NCI-H2081 treated with DMSO at 0.1 percent for 48 hours (cell line): ENCODE measurements around the gene MRPS21.
"Not testable (repeated sequence)": the region's sequence is repeated elsewhere in the genome, so short reads cannot be mapped to it uniquely, and the experiment has no call there.

ENCODE experiments used
- DNase-seq: peaks from one replicate; lab custom pipeline; 2025; lab: John Stamatoyannopoulos, UW

The MRPS21 gene

DNA sequence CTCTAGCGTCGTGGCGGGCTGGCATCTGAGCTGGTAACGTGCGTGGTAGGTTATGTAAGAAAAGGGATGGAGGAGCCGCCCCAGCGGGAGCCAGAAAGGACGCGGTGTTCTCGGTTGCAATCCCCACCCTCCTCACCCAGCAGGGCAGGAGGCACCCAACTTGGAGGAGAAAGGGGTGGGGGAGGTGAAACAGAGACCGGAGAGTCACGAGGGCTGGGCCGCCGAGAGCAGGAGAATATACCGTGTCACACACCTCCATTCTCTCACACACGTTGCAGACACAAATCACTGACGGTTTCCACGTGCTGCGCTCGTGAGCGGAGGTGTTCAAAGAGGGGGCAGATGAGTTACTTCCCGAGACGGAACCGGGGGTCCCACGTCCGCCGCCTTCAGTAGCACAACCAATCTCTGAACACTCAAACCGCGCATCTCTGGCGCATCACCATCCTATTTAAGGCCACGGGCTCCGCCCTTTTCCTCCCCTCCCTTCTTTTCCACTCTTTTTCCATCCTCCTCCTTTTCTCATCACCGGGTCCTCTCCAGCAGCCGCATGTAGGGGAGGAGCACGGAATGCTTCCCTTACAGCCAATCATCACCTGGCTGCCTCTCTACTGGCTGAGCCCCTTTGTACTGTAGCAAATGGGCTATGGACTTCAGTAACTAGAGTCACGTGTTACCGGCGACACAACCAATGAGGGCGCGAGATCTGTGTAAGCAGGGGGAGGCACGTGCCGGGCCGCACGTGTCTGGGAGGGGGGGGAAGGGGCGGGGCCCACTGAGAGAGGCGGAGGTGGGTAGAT lies 11.7 kb upstream of the MRPS21 start, which contains the start of gene CIART:
TSS of gene CIART (plus strand) at position 797 of the 800 bp plus-strand sequence. CDS start 714 bp downstream, outside the sequence.
- DNase-seq, result peak; percentile 99

DNA sequence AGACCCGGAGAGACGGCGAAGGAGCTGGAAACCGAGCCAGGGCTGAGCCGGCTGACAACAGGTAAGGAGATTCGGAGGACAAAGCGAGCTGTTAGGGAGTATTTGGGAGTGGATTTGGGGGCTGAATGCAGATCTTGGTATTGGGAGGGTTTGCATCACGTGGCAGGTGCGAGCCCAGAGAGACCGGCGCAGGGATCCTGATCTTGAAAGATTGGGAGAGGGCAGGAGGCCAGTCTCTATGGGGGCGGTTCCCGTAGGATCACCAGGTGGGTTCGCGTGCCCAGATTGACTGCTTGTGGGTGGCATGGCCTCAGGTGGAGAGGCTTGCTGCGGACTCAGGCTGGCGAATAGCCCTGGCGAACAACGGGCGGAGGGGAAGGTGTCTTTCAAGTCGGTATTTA lies 11.1 kb upstream of the MRPS21 start:
- DNase-seq, result peak; percentile 67

DNA sequence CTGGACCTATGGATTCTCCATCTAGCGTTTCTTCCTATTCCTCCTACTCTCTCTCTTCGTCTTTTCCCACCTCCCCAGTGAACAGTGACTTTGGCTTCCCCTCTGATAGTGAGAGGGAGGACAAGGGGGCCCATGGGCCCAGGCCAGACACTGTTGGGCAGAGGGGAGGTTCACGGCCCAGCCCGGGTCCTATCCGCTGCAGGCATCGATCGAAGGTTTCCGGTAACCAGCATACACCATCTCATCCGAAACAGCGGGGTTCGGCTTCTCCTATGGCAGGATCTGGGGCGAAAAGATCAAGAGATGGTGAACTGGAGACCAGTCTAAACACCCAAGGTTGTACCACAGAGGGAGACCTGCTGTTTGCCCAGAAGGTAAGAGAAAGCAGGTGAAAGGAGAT lies 10.4 kb upstream of the MRPS21 start:
- no peak for DNase-seq

DNA sequence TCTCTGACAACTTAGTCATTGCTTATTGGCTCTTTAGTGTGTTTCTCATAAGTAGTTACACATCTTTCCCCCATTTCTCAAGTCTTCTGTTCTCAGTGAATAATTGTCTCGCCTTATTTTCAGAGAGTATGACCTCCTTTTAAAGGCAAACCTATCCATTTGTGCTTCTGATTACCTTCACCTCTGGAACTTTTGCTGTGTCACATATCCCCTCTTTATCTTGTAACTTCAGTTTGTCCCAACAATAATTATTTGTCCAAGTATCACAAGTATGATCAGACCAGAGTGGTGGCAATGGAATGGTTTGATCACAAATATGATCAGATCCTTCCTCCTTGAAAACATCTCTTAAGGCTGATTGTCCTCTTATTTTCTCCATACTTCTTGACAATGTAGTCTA lies 5.3 kb upstream of the MRPS21 start:
- no peak for DNase-seq

DNA sequence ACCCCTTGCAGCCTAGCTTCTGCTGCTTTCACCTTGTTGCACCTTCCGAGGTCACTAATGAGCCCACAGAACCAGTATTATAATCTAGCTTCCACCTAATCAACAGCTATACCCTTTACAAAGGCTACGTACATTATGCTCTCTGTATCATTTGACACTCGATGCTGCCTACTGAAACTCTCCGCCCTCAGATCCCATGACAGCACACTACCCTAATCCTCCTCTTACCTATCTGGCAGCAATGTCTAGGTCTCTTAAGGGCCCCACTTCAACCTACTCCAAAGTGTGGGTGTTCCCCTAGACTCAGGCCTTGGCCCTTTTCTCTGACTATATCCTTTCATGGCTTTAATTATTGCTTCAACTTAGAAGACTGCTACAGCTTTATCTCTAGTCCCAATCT lies 4.8 kb upstream of the MRPS21 start:
- DNase-seq, result no peak

DNA sequence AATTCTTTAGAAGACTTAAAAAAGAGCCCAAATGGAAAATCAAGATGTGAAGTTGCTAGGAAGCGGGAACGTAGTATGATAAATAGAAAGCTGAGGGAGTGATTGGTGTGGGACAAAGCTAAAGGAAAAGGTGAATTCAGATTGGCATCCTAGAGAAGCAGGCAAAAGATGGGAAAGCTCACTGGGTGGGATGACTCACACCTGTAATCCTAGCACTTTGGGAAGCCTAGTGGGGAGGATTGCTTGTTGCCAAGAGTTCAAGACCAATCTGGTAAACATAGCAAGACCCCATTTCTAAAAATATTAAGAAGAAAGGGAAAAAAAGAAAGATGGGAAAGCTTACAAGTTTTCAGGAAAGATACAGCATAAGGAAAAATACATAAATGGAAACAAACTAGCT lies 1.8 kb downstream of the MRPS21 start:
- DNase-seq, result no peak

DNA sequence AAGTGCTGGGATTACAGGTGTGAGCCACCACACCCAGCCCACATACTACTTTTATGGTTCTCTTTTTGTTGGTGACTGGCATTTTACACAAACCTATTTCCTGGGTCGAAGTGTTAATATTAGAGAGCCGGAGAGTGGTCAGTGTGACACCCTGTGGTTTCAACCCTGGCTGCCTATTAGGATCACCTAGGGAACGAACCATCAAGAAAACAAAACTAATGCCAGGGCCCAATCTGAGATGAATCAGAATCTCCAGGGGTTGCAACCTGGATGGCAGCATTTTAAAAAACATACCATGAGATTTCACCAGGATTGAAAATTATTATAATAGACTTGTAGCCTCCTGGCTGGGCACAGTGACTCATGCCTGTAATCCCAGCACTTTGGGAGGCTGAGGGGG lies 6.1 kb downstream of the MRPS21 start:
- no peak for DNase-seq

DNA sequence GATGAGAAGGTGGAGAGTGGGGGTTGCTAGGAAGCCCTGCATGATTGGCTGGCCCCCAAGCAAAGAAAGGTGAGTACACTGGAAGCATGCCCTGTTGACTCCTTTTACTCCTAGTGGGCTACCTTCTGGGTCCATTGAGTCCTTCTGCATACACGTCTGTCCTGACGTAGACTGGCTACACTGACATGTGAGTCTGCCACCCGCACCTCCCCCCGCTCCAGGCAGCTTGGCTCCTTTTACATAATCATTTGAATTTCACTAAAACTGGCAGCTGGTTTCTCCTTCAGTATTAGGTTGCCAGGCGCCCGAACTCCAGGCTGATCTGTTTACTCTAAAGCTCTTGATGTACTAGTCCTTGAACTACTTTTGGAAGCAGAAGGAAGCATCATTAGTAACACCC lies 8.7 kb downstream of the MRPS21 start:
- DNase-seq, result no peak

DNA sequence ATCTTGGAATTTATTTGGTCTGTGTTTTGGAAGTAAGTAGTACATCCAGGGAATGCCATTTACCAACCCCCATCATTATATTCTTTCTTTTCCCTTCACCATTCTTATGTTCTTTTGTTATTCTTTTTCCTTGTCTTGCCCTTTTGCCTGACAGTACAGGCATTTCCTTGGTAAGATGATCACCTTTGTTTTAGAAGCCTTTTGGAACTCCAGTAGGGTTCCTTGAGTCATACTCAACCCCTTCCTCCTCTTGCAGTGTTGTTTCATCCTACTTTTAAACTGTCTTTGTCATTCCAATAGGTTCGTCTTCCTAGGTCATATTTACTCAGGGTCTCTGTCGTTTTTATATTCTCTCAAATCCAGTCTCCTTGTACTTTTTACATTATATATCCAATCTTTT lies 9.2 kb downstream of the MRPS21 start:
- DNase-seq, result no peak

DNA sequence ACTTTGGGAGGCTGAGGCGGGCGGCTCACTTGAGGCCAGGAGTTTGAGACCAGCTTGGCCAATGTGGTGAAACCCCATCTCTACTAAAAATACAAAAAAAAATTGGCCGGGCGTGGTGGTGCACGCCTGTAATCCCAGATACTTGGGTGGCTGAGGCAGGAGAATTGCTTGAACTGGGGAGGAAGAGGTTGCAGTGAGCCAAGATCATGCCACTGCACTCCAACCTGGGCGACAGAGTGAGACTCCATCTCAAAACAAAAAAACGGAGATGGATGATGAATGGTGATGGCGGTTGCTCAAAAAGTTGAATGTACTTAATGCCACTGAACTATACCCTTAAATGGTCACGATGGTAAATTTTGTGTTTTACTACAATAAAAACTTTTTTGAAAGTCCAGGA lies 14.9 kb downstream of the MRPS21 start:
- DNase-seq, result not testable (repeated sequence)

DNA sequence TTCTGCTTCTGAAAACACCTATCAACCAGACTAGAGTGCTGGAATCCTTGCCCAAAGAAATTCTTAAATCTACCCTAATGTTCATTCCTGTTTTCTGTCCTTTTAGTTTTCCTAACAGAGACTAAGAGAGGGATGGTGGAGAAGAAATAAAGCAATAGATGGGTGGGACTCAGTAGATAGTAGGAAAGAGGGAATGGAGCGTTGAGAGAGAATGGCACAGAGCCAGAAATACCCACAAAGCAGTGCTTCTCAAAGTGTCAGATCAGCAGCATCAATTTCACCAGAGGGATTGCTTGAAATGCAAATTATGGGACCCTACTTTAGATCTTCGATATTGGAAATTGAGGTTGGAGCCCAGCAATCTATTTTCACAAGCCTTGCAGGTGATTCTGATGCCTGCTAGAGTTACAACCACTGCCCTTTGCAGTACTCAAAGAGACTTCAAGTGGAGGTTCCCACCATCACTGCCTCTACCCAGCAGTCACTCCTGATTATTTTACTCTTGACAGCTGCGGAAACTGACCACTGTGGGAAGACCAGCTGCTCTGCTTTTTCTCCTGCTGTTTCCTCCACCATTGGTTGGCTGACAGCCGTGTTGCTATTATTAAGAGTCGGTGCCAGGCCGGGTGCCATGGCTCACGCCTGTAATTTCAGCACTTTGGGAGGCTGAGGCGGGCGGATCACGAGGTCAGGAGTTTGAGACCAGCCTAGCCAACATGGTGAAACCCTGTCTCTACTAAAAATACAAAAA lies 16.3 kb downstream of the MRPS21 start:
- peak; percentile 41 for DNase-seq

DNA sequence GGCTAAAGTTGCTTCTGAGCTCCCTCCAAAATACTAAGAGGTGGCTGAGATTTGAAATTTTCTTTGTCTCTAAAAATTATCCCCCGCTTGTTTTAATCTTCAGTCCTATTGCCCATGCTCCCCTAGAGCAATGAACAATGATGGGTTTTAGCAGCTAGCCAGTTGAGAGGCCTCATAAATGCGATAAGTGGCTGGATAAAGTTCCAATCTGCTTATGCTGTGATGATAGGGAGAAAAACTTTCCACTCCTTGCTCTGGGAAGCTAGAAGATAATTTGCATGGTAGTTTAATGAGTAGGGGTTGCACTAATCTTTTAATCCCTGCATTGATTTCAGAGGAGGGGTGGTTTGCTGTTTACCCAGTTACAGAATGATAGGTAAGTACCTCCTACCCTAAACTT lies 18.1 kb downstream of the MRPS21 start:
- no peak for DNase-seq

DNA sequence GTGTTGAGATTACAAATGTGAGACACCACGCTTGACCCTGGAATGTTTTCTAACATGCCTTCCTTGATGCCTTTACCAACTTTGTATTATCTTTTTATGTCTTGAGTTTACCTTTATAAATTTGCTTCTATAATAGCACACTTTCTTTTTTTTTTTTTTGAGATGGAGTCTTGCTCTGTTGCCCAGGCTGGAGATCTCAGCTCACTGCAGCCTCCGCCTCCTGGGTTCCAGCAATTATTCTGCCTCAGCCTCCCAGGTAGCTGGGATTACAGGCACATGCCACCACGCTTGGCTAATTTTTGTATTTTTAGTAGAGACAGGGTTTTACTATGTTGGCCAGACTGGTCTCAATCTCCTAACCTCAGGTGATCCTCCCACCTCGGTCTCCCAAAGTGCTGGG lies 21.0 kb downstream of the MRPS21 start:
- DNase-seq, result not testable (repeated sequence)

DNA sequence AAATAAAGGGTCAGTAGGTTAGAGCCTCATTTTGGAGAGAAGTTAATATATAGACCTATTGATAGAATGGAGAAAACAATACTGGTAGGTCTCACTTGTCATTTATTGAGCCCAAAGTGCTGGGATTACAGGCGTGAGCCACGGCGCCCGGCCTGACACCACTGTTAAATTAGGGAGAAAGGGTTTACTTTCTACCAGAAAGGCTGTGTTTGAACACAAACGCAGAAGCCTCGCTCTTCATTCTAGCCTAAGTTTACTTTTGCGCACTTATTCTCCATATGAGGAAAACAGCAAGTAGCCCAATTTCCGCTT lies 27.0 kb downstream of the MRPS21 start:
- DNase-seq, result no peak

DNA sequence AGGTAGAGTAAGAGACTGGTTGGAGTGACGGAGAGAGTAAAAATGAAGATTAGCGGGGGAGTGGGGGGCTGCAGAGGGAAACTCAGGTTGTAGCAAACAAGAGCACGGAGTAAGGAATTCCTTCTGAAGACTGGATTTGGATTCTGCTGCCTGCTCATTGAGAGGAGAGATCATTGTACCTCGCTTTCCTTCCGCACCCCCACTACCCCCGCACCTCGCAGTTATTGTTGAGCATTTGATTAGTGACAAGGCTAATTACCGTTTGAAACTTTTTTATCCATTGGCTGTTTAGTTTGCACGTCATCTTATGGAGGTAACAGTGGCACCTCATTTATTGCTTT lies 28.1 kb downstream of the MRPS21 start:
- DNase-seq, result no peak

DNA sequence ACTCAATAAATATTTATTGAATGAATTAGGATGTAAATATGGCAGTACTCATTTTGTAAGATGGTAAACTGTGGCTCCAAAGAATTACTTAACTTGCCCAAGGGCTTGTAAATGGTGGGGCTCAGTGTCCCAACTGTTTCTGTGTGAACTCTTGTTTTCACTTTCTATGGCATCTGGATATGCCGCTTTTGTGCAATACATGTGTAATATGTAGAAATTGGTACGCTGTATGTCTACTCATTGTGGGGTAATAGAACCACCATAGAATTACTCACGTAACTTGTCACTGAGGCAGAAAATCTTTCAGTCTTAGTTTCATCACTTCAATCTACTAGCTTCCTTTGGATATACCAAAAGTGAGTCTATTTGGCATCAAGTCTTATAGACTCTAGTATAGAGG lies 28.6 kb downstream of the MRPS21 start:
- no peak for DNase-seq

DNA sequence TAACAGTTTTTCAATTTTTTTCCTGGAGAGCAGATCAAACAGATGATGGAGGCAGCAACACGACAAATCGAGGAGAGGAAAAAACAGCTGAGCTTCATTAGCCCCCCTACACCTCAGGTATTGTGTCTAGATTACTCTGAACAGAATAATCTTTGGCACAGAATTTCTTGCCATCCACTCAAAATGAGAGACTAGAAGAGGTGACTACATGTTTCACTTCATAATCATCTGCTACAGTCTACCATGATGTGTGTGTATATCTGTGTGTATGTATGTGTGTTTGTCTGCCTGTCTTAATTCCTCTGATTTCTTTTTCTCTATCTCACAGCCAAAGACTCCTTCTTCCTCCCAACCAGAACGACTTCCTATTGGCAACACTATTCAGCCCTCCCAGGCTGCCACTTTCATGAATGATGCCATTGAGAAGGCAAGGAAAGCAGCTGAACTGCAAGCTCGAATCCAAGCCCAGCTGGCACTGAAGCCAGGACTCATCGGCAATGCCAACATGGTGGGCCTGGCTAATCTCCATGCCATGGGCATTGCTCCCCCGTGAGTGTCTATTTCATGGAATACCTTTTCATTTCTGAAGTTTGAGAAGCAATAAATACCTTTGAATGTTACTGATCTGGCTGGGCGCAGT lies 39.1 kb downstream of the MRPS21 start:
- DNase-seq, result no peak

DNA sequence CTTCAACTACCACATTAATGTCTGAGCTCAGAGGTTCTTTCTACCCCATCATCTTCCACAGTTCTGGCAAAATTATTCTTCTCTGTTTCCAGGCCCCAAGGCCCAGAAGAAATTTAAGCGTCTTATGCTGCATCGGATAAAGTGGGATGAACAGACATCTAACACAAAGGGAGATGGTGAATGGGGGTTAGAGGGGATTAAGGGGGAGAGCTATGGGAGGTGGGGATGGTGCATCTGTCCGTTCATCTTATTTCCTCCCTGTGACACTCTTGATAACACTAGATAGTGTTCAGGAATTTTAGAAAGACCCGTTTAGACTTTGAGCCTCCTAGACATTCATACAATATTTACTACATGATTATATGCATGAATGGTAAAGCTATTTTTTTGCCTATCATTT lies 52.7 kb downstream of the MRPS21 start:
- no peak for DNase-seq

DNA sequence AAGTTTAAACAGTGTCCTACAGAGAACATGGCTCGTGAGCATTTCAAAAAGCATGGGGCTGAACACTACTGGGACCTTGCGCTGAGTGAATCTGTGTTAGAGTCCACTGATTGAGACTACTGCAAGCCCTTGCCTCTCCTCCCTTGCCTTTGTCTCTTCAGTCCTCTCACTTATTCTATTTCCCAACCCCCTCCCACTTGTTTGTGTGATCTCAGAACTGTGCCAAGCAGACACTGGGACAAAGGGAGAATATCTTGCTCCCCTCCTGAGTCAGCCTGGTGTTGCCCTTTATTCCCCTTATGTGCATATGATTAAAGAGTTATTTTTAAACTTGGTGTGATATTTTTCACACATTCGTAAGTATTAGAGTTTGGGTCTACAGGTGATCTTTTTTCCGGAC lies 59.2 kb downstream of the MRPS21 start:
- no peak for DNase-seq
